CD14-positive monocyte (primary cell): ENCODE measurements around the gene CCNI2. TPM values are rescaled to one million over a fixed set of nuclear protein-coding genes. Genes with fewer than 3 reads are reported as not detected.

ENCODE experiments used
- DNase-seq, 3 donors: peaks; one replicate each; pipeline ENCODE4 v3.0.0-alpha.2; 2011 to 2022
- H2AFZ ChIP-seq: 2 replicates; pipeline ENCODE4 v1.6.0; 2012; ENCODE audit warnings: mild to moderate bottlenecking, low read depth, low read length, inconsistent platforms; ENCODE audit not compliant: insufficient read depth, poor library complexity, severe bottlenecking
- H3K27ac ChIP-seq, 2 donors: 1 replicate in 1 of 2; 2 replicates in 1 of 2; pipeline ENCODE4 v1.5.1; 2012 to 2013; ENCODE audit warnings: low read length in 2 of 2, control low read depth in 1 of 2, inconsistent platforms in 1 of 2, low read depth in 1 of 2, mild to moderate bottlenecking in 1 of 2
- H3K27me3 ChIP-seq, 2 donors: one replicate each; pipeline versions ENCODE4 v1.6.0 to v1.6.1; 2011 to 2013; ENCODE audit warnings: low read length in 2 of 2; ENCODE audit not compliant: control insufficient read depth in 2 of 2, insufficient read depth in 2 of 2
- H3K36me3 ChIP-seq, 2 donors: replicated peaks in 1 of 2; 1 replicate in 1 of 2; 2 replicates in 1 of 2; pipeline versions ENCODE4 v1.5.1 to v1.6.1; 2012 to 2013; ENCODE audit warnings: low read length in 2 of 2, control low read depth in 1 of 2, inconsistent platforms in 1 of 2, mild to moderate bottlenecking in 1 of 2; ENCODE audit not compliant: insufficient read depth in 2 of 2, control insufficient read depth in 1 of 2
- H3K4me1 ChIP-seq, 2 donors: 1 replicate in 1 of 2; 2 replicates in 1 of 2; pipeline versions ENCODE4 v1.5.1 to v1.6.1; 2012 to 2013; ENCODE audit warnings: low read length in 2 of 2, control low read depth in 1 of 2, inconsistent platforms in 1 of 2, mild to moderate bottlenecking in 1 of 2, moderate library complexity in 1 of 2; ENCODE audit not compliant: insufficient read depth in 2 of 2, control insufficient read depth in 1 of 2
- H3K4me2 ChIP-seq: replicated peaks from 2 replicates; pipeline ENCODE3; 2012; ENCODE audit warnings: low read length, moderate library complexity, mild to moderate bottlenecking; ENCODE audit not compliant: poor library complexity, severe bottlenecking; ENCODE audit errors: extremely low read depth
- H3K4me3 ChIP-seq, 3 experiments: fragments of 200-600 bp in 1 of 3; sonication (generic) in 1 of 3; replicated peaks in 1 of 3; 1 replicate in 2 of 3; 2 replicates in 1 of 3; pipeline ENCODE4 v1.5.1; 2011 to 2013; ENCODE audit warnings: low read length in 3 of 3, mild to moderate bottlenecking in 3 of 3, control low read depth in 2 of 3, low read depth in 2 of 3, inconsistent platforms in 1 of 3, moderate library complexity in 1 of 3
- H3K79me2 ChIP-seq: 2 replicates; pipeline ENCODE4 v1.6.0; 2012; ENCODE audit warnings: mild to moderate bottlenecking, control low read depth, inconsistent platforms, low read length, moderate library complexity; ENCODE audit not compliant: insufficient read depth
- H3K9ac ChIP-seq: 2 replicates; pipeline ENCODE4 v1.6.0; 2017; ENCODE audit warnings: low read length, mild to moderate bottlenecking; ENCODE audit not compliant: insufficient read depth, poor library complexity, severe bottlenecking
- H3K9me3 ChIP-seq, 2 donors: replicated peaks in 1 of 2; 1 replicate in 1 of 2; 2 replicates in 1 of 2; pipeline versions ENCODE4 v1.5.1 to v1.6.1; 2012 to 2013; ENCODE audit warnings: low read length in 2 of 2, control low read depth in 1 of 2; ENCODE audit not compliant: control insufficient read depth in 1 of 2, insufficient read depth in 1 of 2
- H4K20me1 ChIP-seq: 2 replicates; pipeline ENCODE4 v1.6.0; 2012; ENCODE audit warnings: mild to moderate bottlenecking, low read length, control low read depth, moderate library complexity; ENCODE audit not compliant: insufficient read depth
- H3K27ac Mint-ChIP-seq, 7 donors: one replicate each; pipeline ENCODE4 v1.8.0; 2020; ENCODE audit warnings: mild to moderate bottlenecking in 7 of 7, mixed read lengths in 7 of 7, moderate library complexity in 6 of 7, inconsistent platforms in 2 of 7
- H3K27me3 Mint-ChIP-seq, 3 donors: one replicate each; pipeline ENCODE4 v1.8.0; 2021 to 2022; ENCODE audit warnings: low read depth in 3 of 3, mild to moderate bottlenecking in 3 of 3, mixed read lengths in 3 of 3, moderate library complexity in 3 of 3, inconsistent platforms in 1 of 3
- H3K36me3 Mint-ChIP-seq, 2 donors: one replicate each; pipeline ENCODE4 v1.8.0; 2020; ENCODE audit warnings: mixed read lengths in 2 of 2, inconsistent platforms in 1 of 2, mild to moderate bottlenecking in 1 of 2
- H3K4me1 Mint-ChIP-seq: one replicate; pipeline ENCODE4 v1.8.0; 2020; ENCODE audit warnings: mild to moderate bottlenecking, mixed read lengths
- H3K4me3 Mint-ChIP-seq, 2 donors: one replicate each; pipeline ENCODE4 v1.8.0; 2020; ENCODE audit warnings: mild to moderate bottlenecking in 2 of 2, mixed read lengths in 2 of 2, moderate library complexity in 1 of 2
- H3K9me3 Mint-ChIP-seq, 7 donors: one replicate each; pipeline ENCODE4 v1.8.0; 2020 to 2022; ENCODE audit warnings: mixed read lengths in 7 of 7, mild to moderate bottlenecking in 6 of 7, moderate library complexity in 6 of 7, inconsistent platforms in 2 of 7
- WGBS: methylation state at CpG from one replicate; pipeline ENCODE4 v1.1.5; 2013; ENCODE audit warnings: missing lambda C conversion rate; ENCODE audit not compliant: insufficient coverage; 5-methylcytosine and 5-hydroxymethylcytosine counted together
- intact Hi-C, 2 donors: fragments of 100-400 bp; cut with micrococcal nuclease; formaldehyde crosslinking; loops; one replicate each; pipeline versions ENCODE4 v1.15.0 to v1.15.1; 2023
- polyA plus RNA-seq, 3 donors: library from polyadenylated mRNA; depleted of rRNA in 1 of 3; unstranded in 2 of 3; stranded (reverse) in 1 of 3; fragments of 300-500 nt in 2 of 3; fragments of >200 nt in 1 of 3; fragmentation: Illumina TruSeq in 2 of 3; gene quantifications; 1 replicate in 2 of 3; 2 replicates in 1 of 3; pipeline ENCODE4 v1.2.3, GENCODE V29; 2012 to 2021
- TF ChIP-seq, protein P1 (sequence below): fragments of 200-600 bp; IDR thresholded peaks from one replicate; pipeline ENCODE4 v1.8.0; 2022; ENCODE audit warnings: antibody characterized with exemption, mild to moderate bottlenecking

CCNI2 gene
- polyA plus RNA-seq, 3 donors, result 0.72 TPM; not detected in 2

- Mint-ChIP-seq H3K36me3 (peaks cover 10 to 12% of the 10 kb centered on the region in 2 donors), H3K9me3 (no peaks in the 10 kb centered on the region), H3K27ac (no peak overlapping the region), H3K4me1 (peaks cover 3% of the 10 kb centered on the region), H3K27me3 (peaks cover 3 to 9% (median 4%) of the 10 kb centered on the region in 3 donors), H3K4me3 (no peak overlapping the region)
- Histone ChIP-seq H3K27ac (no peak overlapping the region), H3K9ac (no peak overlapping the region), H3K9me3 (no peaks in the 10 kb centered on the region), H3K4me2 (no peak overlapping the region), H3K4me1 (no peaks in the 10 kb centered on the region), H3K79me2 (no peaks in the 10 kb centered on the region), H4K20me1 (no peaks in the 10 kb centered on the region), H3K27me3 (no peaks in the 10 kb centered on the region), H3K4me3 (no peak overlapping the region), H3K36me3 (no peaks in the 10 kb centered on the region), H2AFZ (no peak overlapping the region)
- intact Hi-C loops, result no loop called here
- 100% methylated on average over 3 of the region's 5 CpGs for WGBS
- DNase-seq, result no peak
- TF ChIP-seq, protein P1, sequence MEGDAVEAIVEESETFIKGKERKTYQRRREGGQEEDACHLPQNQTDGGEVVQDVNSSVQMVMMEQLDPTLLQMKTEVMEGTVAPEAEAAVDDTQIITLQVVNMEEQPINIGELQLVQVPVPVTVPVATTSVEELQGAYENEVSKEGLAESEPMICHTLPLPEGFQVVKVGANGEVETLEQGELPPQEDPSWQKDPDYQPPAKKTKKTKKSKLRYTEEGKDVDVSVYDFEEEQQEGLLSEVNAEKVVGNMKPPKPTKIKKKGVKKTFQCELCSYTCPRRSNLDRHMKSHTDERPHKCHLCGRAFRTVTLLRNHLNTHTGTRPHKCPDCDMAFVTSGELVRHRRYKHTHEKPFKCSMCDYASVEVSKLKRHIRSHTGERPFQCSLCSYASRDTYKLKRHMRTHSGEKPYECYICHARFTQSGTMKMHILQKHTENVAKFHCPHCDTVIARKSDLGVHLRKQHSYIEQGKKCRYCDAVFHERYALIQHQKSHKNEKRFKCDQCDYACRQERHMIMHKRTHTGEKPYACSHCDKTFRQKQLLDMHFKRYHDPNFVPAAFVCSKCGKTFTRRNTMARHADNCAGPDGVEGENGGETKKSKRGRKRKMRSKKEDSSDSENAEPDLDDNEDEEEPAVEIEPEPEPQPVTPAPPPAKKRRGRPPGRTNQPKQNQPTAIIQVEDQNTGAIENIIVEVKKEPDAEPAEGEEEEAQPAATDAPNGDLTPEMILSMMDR, result no peak
These were observed 9.3 kb downstream of the CCNI2 start for GRCh38 chr5:132756542-132756941.

DNA sequence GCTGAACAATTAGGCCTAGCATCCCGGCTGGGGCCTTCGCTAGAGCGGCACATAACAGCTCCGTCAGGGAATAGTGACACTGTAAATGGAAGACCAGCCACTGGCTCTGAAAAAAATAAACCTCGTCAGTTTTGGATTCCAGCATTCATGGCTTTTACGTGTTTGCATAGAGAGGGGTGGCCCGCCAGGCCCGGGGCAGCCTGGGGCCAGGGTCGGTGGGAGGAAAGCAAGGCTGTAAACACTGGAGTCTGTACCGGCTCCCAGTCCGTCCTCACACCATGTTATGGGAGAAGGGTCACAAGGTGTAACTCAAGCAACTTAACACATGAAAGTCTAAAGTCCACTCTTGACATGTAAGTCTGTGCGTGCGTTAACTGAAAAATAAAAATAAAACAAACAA is 11.2 kb downstream of the CCNI2 start:
- Histone ChIP-seq H3K36me3 (no peaks in the 10 kb centered on the region), H3K4me3 (no peak overlapping the region), H3K9me3 (no peaks in the 10 kb centered on the region), H4K20me1 (no peaks in the 10 kb centered on the region), H3K79me2 (no peaks in the 10 kb centered on the region), H3K4me2 (no peak overlapping the region), H3K9ac (no peak overlapping the region), H3K27me3 (no peaks in the 10 kb centered on the region), H2AFZ (no peak overlapping the region), H3K27ac (no peak overlapping the region), H3K4me1 (peaks cover 9 to 10% of the 10 kb centered on the region in 2 donors)
- intact Hi-C loops, result no loop called here
- H3K9me3 Mint-ChIP-seq, result no peaks in the 10 kb centered on the region
- TF ChIP-seq, protein P1, result no peak
- peaks cover 12% of the 10 kb centered on the region for H3K4me1 Mint-ChIP-seq
- H3K4me3 Mint-ChIP-seq, result no peak overlapping the region
- H3K36me3 Mint-ChIP-seq, result peaks cover 10 to 15% of the 10 kb centered on the region in 2 donors
- H3K27me3 Mint-ChIP-seq, result peaks cover 0 to 4% (median 3%) of the 10 kb centered on the region in 3 donors
- WGBS, result over 99% methylated on average over 11 of the region's 13 CpGs
- no peak overlapping the region for H3K27ac Mint-ChIP-seq
- no peak for DNase-seq
